ENCODE results near the gene ADO. TPM values are rescaled to one million over a fixed set of nuclear protein-coding genes. Genes with fewer than 3 reads are reported as not detected.

ADO gene
- polyA plus RNA-seq, 1 donor from 2014 or later = 3.4 TPM

- Mint-ChIP-seq H3K27ac (peak overlapping the region in 1 of 3 donors; percentile 96), H3K4me3 (peak overlapping the region; percentile 94 to 99 (median 98)), H3K9me3 (peaks cover 0 to 1% (median 0%) of the 10 kb centered on the region in 3 donors), H3K4me1 (peaks cover 10 to 22% (median 13%) of the 10 kb centered on the region in 3 donors), H3K36me3 (no peaks in the 10 kb centered on the region), H3K27me3 (peaks cover 24% of the 10 kb centered on the region)
Measured at GRCh38 chr10:62818426-62819011, 14.0 kb downstream of the ADO start.

DNA sequence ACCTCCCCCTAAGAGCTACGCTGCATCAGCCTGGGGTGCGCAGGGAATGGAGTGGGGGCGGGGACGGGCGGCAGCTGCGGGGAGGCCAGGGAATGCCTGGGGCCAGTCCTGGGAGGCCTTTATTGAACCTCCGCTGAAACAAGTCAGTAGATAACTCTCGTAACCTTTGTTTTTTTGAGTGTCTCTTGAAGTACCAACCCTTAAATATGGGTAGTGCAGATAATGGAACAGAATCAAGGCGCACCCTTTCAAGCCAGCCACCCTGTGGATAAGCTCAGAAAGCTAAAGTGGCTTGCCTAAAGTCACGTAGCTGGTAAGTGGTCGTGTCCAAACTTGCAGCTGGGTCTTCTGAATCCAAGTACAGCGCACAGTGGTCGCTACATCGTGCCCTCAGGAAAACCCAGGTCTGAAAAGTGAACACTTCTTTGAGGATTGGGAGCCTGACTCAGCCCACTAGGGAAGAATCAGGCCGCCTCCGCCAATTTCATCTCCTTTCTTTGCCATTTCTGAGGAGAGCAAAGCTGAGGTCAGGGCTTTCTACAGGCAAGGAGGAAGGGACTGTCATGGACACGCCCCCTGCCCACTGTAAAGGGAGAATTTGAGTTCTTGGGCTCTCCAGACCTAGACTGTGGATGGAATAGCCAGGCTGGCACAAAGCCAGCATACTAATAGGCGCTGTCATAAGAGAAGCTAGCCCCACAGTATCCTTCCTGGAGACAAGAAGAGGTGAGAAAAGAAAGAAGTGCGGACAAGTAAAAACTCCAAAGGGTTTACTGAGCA lies 14.8 kb downstream of the ADO start:
- Mint-ChIP-seq H3K27ac (peak overlapping the region in 1 of 3 donors; percentile 40), H3K4me3 (peak overlapping the region; percentile 32 to 73 (median 62))

DNA sequence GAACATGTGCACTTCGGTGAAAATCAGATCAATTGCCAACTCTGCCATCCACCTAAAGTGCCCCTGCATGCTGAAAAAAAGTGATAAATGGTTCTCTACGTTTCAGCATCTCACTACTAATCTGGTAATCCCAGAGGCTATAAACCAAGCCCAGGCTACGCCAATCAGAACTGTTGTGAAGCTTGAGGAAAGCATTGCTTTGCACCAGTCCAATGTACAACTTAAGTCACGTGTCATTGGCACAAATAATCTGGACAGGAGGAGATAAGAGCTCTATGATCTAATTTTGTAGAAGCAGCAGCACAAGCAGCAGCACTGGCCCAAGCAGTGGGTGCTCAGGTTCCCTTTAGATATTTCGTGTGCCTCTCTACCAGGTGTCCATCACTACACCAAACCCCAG lies 16.1 kb downstream of the ADO start:
- no peaks in the 10 kb centered on the region for H3K36me3 Mint-ChIP-seq
- peaks cover 0 to 1% (median 0%) of the 10 kb centered on the region in 3 donors for H3K9me3 Mint-ChIP-seq
- no peak overlapping the region for H3K27ac Mint-ChIP-seq
- H3K27me3 Mint-ChIP-seq = peaks cover 21% of the 10 kb centered on the region
- peak overlapping the region in 1 of 4 donors; percentile 72 for H3K4me3 Mint-ChIP-seq
- H3K4me1 Mint-ChIP-seq = peaks cover 9 to 14% (median 10%) of the 10 kb centered on the region in 3 donors

More for the DNA sequence above, 14.8 kb downstream of the ADO start:
- H3K27me3 Mint-ChIP-seq = peaks cover 24% of the 10 kb centered on the region
- peaks cover 10 to 20% (median 13%) of the 10 kb centered on the region in 3 donors for H3K4me1 Mint-ChIP-seq
- H3K9me3 Mint-ChIP-seq = peaks cover 0 to 1% (median 0%) of the 10 kb centered on the region in 3 donors
- H3K36me3 Mint-ChIP-seq = no peaks in the 10 kb centered on the region

DNA sequence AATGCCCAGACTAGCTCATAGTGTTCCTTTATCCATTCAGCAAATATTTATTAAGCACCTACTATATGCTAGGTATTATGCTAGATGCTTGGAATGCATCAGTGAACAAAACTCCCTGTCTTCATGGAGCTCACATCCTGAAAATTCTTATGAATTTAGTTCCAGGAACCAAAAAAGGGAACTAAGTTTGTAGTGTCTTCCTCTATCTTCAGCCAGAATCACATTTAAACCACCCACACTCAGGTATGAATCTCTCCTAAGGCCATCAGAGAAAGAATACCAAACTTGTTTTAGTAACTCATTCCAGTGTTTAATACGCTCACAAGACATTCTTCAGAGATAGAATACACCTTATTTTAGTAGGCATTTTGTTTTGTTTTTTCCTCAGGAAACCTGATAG lies 21.8 kb downstream of the ADO start:
- Mint-ChIP-seq H3K27me3 (no peaks in the 10 kb centered on the region), H3K27ac (no peak overlapping the region), H3K4me3 (no peak overlapping the region), H3K4me1 (peaks cover 3 to 9% (median 7%) of the 10 kb centered on the region in 3 donors), H3K9me3 (no peaks in the 10 kb centered on the region), H3K36me3 (no peaks in the 10 kb centered on the region)

DNA sequence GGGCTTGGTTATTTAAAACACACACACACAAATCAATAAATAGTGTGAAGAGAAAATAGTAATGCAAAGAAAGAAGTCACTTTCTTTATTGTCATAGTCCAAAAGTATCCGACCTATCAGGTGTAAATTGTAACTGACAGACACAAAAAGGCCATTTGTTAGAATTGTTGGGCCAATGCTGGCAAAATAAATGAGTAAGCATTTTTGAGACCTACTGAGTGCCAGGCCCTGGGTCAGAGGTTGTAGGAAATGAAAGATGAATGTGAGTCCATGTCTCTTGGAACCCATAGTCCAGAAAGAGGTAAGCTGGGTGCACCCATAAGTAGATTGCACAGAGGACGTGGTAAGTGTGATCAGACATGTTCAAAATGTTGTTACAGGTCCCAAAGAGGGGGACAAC lies 25.1 kb downstream of the ADO start:
- H3K36me3 Mint-ChIP-seq = no peaks in the 10 kb centered on the region
- peaks cover 4 to 9% (median 7%) of the 10 kb centered on the region in 3 donors for H3K4me1 Mint-ChIP-seq
- no peak overlapping the region for H3K4me3 Mint-ChIP-seq
- H3K27me3 Mint-ChIP-seq = no peaks in the 10 kb centered on the region
- H3K27ac Mint-ChIP-seq = no peak overlapping the region
- H3K9me3 Mint-ChIP-seq = no peaks in the 10 kb centered on the region

DNA sequence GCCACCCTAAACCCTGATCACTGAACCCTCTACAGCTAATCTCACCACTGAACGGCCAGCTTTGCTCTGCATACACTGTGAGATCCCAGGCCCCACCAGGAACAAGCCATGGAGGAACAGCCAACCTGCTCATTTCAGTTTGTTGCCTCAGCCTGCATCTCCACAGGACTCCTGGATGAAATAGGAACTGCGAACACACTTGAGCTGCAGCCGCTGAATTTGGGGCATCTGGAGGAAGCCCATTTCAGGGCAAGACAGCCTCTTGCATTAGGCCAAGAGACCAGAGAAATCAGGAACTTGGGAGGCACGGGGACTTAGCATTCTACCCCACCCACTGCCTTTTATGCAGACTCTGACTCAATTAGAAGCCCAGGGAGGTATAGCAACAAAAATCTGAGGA lies 26.2 kb downstream of the ADO start:
- Mint-ChIP-seq H3K4me3 (no peak overlapping the region), H3K36me3 (no peaks in the 10 kb centered on the region), H3K27me3 (no peaks in the 10 kb centered on the region), H3K27ac (no peak overlapping the region), H3K4me1 (peaks cover 4 to 9% (median 7%) of the 10 kb centered on the region in 3 donors), H3K9me3 (no peaks in the 10 kb centered on the region)

GRCh38 chr10:62831346-62831745 lies 26.8 kb downstream of the ADO start:
- Mint-ChIP-seq H3K36me3 (no peaks in the 10 kb centered on the region), H3K9me3 (no peaks in the 10 kb centered on the region), H3K27me3 (no peaks in the 10 kb centered on the region), H3K4me3 (no peak overlapping the region), H3K27ac (no peak overlapping the region), H3K4me1 (peaks cover 2 to 5% (median 5%) of the 10 kb centered on the region in 3 donors)

GRCh38 chr10:62839590-62839989 lies 35.1 kb downstream of the ADO start:
- Mint-ChIP-seq H3K27ac (no peak overlapping the region), H3K9me3 (no peaks in the 10 kb centered on the region), H3K36me3 (no peaks in the 10 kb centered on the region), H3K27me3 (no peaks in the 10 kb centered on the region), H3K4me3 (no peak overlapping the region), H3K4me1 (peaks cover 0 to 10% (median 0%) of the 10 kb centered on the region in 3 donors)

DNA sequence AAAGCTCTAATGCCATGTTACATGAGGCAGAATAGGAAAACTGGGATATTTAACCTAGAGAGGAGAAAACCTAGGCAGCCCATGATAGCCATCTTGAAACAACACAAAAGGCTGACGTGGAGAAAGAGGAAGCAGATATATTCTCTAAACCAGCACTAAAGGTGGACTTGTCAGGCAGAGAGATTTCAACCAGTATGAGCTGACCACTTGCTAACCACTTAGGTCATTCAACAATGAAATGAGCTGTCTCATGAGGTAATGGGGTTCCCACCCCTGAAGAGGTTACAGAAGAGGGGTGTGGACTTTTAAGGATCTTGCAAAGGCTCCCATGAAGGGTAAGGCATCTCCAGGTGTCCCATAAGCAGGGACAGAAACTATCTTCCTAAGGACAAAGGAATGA lies 38.5 kb downstream of the ADO start:
- H3K4me1 Mint-ChIP-seq = peaks cover 0 to 12% (median 0%) of the 10 kb centered on the region in 3 donors
- H3K27ac Mint-ChIP-seq = no peak overlapping the region
- H3K4me3 Mint-ChIP-seq = no peak overlapping the region
- no peaks in the 10 kb centered on the region for H3K27me3 Mint-ChIP-seq
- H3K9me3 Mint-ChIP-seq = peaks cover 2 to 15% (median 3%) of the 10 kb centered on the region in 3 donors
- peaks cover 3% of the 10 kb centered on the region for H3K36me3 Mint-ChIP-seq

DNA sequence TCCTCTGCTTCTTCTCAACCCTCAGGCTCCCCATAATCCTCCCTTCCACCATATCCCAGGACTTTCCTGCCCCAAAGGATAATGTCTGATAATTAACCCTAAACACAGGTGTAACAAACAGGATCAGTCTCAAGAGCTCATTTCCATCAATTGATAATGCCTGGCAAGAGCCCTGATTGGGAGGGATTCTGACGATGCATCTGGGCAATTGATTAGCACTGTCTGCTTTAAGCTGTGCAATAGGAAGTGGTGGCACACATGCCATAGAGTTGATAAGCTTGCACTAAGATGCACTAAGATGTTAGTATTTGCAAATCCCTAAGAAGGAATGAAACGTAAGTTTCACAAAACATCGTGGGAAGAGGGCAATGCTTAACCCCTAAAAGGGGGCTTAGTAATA lies 39.1 kb downstream of the ADO start:
- Mint-ChIP-seq H3K4me3 (no peak overlapping the region), H3K27ac (no peak overlapping the region), H3K36me3 (peaks cover 3% of the 10 kb centered on the region), H3K9me3 (peaks cover 5 to 20% (median 5%) of the 10 kb centered on the region in 3 donors), H3K4me1 (peaks cover 0 to 12% (median 0%) of the 10 kb centered on the region in 3 donors), H3K27me3 (no peaks in the 10 kb centered on the region)

- no peaks in the 10 kb centered on the region for H3K27me3 Mint-ChIP-seq
- peaks cover 5% of the 10 kb centered on the region for H3K36me3 Mint-ChIP-seq
- H3K4me3 Mint-ChIP-seq = no peak overlapping the region
- no peak overlapping the region for H3K27ac Mint-ChIP-seq
- peaks cover 0 to 12% (median 2%) of the 10 kb centered on the region in 3 donors for H3K4me1 Mint-ChIP-seq
- peaks cover 5 to 28% (median 5%) of the 10 kb centered on the region in 3 donors for H3K9me3 Mint-ChIP-seq
Measured at GRCh38 chr10:62844280-62845011, 39.9 kb downstream of the ADO start.

GRCh38 chr10:62847433-62847832 lies 42.9 kb downstream of the ADO start:
- H3K36me3 Mint-ChIP-seq = peaks cover 5% of the 10 kb centered on the region
- no peak overlapping the region for H3K4me3 Mint-ChIP-seq
- peaks cover 17 to 29% (median 20%) of the 10 kb centered on the region in 3 donors for H3K4me1 Mint-ChIP-seq

DNA sequence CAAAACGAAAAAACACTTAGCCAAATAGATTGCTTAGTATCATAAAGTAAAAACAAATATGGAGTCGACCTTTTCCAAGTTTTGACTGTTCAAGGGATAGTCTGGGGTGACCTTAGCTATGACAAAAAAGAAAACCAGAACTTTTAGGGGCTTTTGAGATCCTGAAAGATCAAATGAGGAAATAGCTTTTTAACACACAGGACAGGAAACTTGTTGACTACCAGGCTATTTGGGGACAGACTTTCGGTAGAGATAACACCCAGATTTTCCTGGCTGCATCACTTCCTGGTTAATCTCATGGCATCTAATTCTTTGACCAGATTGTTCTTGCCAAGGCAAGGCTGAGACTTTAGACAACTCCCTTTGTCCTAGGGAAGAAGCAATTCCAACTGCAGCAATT lies 46.1 kb downstream of the ADO start:
- H3K36me3 Mint-ChIP-seq = peaks cover 5% of the 10 kb centered on the region
- H3K4me3 Mint-ChIP-seq = peak overlapping the region in 3 of 4 donors; percentile 6 to 81 (median 19)
- peaks cover 5 to 29% (median 5%) of the 10 kb centered on the region in 3 donors for H3K9me3 Mint-ChIP-seq
- H3K27ac Mint-ChIP-seq = no peak overlapping the region
- H3K4me1 Mint-ChIP-seq = peaks cover 35 to 37% (median 36%) of the 10 kb centered on the region in 3 donors
- no peaks in the 10 kb centered on the region for H3K27me3 Mint-ChIP-seq

More at GRCh38 chr10:62847433-62847832, 42.9 kb downstream of the ADO start:
- Mint-ChIP-seq H3K9me3 (peaks cover 5 to 29% (median 5%) of the 10 kb centered on the region in 3 donors), H3K27ac (no peak overlapping the region), H3K27me3 (no peaks in the 10 kb centered on the region)

DNA sequence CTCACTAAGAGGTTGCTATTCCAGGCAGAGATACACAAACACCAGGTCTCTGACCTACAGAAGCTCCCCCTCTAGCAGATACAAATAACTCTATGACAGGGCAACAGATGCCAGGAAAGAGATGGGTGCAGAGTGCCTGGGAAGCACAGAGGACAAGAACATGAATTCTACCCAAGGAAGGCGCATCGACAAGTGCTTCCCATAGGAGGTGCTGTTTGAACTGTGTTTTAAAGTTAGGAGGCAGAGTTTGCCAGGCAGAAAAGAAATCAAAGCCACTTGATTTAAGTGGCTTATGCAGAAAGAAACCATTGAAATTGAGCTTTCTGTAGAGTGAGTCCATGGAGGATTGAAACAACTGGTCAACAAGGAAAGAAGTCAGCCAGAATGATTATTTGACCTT lies 46.9 kb downstream of the ADO start:
- Mint-ChIP-seq H3K36me3 (peaks cover 5% of the 10 kb centered on the region), H3K4me3 (peak overlapping the region in 2 of 4 donors; percentile 18 to 59), H3K4me1 (peaks cover 35 to 41% (median 37%) of the 10 kb centered on the region in 3 donors), H3K27ac (no peak overlapping the region), H3K27me3 (no peaks in the 10 kb centered on the region), H3K9me3 (peaks cover 5 to 28% (median 5%) of the 10 kb centered on the region in 3 donors)

All from IgD-negative memory B cell (primary cell).